Dermis microvascular lymphatic vessel endothelial cell (primary cell): ENCODE data around the gene LSAMP. TPM values are rescaled to one million over a fixed set of nuclear protein-coding genes. Genes with fewer than 3 reads are reported as not detected.
A peak's percentile ranks its signal among the peaks of the same experiment; 100 is the strongest.

Experiments
- DNase-seq, 2 donors: peaks; one replicate each; pipeline versions ENCODE4 v3.0.0 to v3.0.0-alpha.2; 2010; ENCODE audit warnings: low read depth in 2 of 2
- total RNA-seq: library from RNA; depleted of rRNA; stranded (reverse); fragments of >200 nt; gene quantifications from 2 replicates; pipeline ENCODE4 v1.2.1, GENCODE V29; 2014

LSAMP gene
- total RNA-seq, 1 donor from 2014 or later = not detected

DNA sequence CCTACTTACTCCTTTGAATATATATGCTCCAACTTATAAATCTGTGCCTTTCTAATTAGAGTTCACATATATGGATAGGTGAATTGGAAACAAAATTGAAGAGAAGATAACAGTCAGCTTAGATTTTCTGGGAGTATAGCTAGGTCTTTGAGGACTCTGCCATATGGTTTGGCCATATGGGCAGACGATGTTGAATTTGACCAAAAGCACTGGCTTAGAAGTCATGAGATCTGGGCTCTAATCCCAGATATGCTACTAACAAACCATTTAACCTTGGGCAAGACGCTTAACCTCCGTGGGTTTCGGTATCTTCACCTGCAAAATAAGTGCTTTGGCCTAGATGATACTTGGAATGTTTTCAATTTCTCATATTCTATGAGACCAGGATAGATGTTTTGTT is 154.1 kb downstream of the LSAMP start:
- DNase-seq = no peak

GRCh38 chr3:116288485-116288884 is 156.8 kb downstream of the LSAMP start:
- DNase-seq = no peak

- DNase-seq = no peak
Observed at GRCh38 chr3:116285781-116286421, 159.4 kb downstream of the LSAMP start.

GRCh38 chr3:116281313-116282143 is 163.8 kb downstream of the LSAMP start:
- no peak for DNase-seq

GRCh38 chr3:116280130-116280740 is 165.1 kb downstream of the LSAMP start:
- DNase-seq = no peak

DNA sequence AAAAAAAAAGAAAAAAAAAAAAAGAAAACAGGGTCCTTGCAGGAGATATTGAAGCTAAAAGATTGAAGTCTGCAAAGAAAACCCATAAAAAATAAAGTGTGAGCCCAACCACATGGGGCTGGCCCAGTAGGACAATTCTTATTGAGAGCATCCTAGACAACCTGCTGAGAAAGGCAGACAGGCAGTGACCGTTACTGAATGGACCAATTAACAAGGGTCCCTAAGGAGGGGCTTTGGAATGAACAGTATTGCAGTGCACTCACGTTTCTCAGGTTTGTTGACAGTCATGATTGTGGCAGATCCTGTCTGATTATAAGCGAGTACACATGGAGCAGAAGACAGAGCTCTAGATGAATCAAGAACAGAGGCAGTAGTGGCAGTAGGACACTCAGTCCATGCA is 168.6 kb downstream of the LSAMP start:
- DNase-seq = no peak

- peak in 1 of 2 donors; percentile 4 for DNase-seq
Observed at GRCh38 chr3:116270056-116270455, 175.2 kb downstream of the LSAMP start.

- no peak for DNase-seq
Observed at GRCh38 chr3:116267116-116267515, 178.2 kb downstream of the LSAMP start.

- no peak for DNase-seq
Observed at GRCh38 chr3:116265976-116266584, 179.2 kb downstream of the LSAMP start.

DNA sequence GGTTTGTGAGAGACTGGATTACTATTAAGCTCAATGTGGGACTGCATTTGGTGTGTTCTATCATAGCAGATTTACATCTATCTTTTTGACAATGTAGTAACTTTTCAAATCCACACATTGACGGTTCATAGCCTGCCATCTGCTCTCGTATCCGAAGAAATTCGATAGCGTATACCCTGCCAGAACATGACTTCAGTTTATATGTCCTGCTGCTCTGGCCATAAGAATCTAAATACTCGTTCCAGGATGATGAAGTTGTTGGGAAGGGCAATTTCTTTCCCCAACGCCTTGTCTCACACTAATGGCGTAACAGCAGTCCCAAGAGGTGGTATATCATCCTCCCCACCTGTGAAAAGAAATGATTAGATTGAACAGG is 180.0 kb downstream of the LSAMP start:
- DNase-seq = no peak

DNA sequence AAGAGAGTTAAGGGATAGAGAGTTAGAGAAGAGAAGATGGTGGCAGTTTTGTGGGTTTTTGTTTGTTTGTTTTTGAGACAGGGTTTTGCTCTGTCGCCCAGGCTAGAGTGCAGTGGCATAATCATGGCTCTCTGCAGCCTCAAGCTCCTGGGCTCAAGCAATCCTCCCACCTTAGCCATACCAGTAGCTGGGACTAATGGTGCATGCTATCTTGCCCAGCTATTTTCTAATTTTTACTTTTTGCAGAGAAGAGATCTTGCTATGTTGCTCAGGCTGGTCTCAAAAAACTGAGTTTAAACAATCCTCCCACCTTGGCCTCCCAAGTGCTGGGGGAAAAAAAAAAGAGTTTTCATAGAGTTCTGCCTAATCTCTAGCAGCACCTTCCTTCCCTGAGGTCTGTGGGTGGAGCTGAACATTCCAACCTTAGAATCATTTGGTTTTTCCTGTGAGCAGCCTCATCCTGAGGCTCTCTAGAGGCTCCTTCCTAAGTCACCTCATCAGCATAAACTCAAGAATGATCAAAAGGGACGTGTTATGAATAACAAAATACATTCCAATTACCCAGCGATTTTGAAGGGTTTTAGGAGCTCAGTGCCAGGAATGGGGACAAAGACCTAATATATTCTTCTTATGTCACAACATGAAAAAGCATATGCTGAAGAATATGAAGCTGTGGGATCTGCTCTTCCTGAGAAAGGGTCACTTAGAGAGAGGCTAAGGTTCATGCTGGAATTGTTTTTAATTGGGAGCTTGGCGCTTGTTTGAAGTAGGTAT is 180.6 kb downstream of the LSAMP start:
- DNase-seq = no peak

DNA sequence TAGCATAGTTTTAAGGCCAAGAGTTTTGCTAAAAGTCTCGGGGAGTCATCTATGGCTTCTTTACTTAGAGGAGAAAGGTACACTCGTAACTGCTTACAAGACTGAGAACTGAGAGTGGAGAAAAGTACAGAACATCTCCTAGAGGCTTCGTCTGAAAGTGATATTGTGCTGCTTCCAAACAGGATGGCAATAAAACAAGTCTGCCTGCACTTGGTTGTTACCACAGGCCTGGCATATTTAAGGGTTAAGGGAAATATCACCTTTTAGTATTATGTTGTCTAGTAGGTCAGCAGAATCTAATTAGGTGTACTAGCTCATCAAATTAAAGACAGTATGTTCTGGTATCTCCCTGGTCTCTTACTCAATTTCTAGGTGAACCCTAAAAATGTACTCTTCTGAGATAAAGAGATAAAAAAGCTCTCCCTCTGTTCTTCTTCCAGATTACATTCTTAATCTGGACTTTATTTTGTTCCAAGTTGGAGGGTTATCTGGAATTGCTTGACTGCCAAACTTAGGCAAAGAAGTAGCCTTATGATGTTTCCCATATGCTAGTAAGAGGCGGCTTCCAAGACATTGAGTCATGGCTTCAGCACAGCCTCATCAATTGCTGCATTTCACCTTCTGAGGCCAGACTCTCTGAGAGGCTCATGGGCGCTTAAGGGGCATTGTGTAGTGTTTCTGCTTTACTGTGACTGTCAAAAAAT is 181.3 kb downstream of the LSAMP start:
- no peak for DNase-seq

DNA sequence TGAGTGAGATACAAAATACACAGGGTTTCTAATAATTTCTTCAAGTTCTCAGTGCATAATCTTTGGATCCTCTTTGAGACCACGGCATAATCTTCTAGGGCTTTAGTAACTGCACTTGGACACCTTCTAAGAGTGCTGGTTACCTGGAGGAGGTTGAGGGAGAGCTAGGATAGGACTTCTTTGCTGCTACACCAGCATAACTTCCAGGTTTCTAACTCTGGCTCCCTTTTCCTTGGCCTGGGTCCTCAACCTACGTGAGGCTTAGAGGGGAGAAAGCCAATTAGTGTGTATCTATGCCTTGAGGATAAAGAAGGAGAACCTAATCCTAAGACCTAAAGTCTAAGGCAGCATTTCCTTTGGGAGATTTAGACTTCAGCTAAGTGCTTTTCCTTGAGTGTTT is 184.8 kb downstream of the LSAMP start:
- DNase-seq = no peak

DNA sequence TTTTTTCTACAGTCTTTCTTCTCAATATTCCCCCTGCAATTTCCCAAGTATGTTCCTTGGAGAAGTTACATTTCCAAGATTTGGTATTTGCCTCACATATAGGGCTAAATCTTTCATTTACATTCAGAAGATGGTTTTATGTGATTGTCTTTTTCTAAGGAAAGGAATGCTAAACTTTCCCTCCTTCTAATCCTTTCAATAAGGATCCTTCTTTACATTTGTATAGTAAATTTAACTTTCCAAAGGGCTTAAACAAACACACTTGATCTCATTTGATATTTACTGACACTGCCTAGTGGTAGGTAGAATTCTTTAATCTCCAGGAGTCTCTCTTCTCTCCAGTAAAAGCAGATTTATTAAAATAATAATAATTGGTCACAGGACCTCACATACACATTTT is 185.3 kb downstream of the LSAMP start:
- DNase-seq = no peak

DNA sequence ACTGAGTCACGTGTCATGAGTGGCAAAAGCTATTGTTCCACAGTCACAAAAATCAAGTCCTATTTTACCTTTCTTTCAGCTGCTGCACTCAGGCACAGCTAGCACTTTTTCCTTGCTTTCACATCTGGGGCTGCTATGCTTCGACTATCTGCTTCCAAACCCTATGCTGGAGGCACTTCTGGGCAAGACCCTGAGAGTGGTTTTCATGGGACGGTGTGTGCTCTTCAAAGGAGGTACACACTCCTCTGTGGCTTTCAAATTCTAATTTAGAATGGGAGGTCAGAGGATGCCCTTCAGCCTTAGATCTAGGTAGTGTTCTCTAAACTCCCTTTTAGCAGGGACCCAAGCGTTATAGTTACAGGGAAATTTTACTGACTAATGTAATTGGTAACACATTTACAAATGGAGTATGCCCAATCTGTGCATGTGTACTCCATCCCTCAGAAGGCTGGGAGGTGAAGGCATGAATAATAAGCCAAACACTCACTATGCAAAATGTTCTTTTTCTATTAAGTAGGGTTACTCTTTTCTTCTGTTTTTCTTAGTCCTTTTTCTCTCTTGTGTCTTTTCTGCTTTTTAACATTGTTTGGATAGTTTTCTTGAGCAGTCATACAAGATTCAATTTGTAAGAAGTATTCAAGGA is 188.3 kb downstream of the LSAMP start:
- DNase-seq = no peak

- DNase-seq = no peak
Observed at GRCh38 chr3:116254541-116254940, 190.7 kb downstream of the LSAMP start.

DNA sequence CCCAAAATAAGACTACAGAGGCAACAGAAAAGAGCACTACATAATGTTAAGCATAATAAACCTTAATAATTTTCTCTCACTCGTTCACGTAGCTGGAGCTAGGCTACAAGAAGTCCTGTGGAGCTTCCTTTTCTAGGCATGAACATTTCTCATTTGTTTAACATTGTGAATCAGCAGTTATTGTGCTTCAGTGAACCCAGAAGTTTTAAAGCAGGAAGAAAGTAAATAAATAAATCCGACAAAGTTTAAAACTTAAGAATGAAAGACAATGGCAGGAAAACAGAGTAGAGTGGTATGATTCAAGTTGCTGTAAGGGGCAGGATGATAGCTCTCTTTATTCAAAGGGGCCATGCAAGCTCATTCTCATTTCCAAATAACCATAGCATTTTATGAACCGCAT is 191.8 kb downstream of the LSAMP start:
- DNase-seq = no peak

- no peak for DNase-seq
Observed at GRCh38 chr3:116247605-116248004, 197.7 kb downstream of the LSAMP start.

DNA sequence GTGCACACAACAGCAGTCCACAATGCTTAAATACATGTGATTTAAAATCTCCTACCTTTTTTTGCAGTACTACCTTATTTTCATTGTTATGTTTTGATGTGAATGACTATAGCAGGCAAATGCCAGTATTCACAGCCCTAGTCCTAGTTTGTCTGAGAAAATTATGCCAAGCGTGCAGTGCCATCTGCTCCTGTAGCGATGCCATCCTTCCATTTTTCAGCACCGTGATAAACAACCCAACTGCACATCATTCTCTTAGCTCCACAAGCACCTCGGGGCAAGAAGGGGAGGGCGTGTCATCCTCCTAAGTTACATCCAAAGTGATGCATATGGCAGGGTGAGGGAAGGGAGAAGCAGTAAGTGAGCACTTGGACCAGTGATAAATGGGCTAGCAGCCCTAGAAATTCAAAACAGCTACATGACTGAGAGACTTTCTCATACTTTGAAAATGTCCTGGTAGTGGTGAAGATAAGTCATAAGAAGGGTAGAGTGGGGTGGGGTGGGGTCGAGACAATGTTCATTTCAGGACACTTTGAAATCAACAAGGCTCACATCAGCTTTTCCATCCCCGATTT is 198.8 kb downstream of the LSAMP start:
- no peak for DNase-seq

DNA sequence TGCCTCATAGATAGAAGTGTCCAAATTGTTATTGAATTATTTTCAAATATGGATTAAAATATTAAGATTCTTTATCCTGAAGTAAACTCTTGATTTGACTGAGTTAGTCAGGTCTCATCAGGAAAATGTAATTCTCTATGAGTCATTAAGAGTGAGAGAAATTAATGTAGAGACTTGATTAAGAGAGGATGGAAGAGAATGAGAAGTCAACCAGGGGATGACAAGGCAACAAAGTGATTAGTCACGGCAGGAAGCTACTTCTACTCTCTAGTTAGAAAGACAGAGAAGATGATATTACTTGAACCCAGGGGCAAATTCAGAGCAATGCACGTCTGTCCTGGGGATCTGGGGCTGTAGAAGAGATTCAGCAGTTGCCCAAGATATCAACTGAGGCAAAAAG is 202.5 kb downstream of the LSAMP start:
- DNase-seq = no peak
